ENCODE measurements around the gene GPALPP1. TPM values are rescaled to one million over a fixed set of nuclear protein-coding genes. Genes with fewer than 3 reads are reported as not detected.

The GPALPP1 gene

Small RNA genes within 50 kb of the gene (small RNA-seq; reads per million reads assigned to genes)
- gene RN7SL49P (ENCODE audit: low read depth): not detected

All from mesenchymal stem cell (in vitro differentiated cells and primary cell).